Parathyroid adenoma (tissue), 2 donors: ENCODE data around the gene PDCD7.

Experiments used
- H2AFZ ChIP-seq: fragments of 300-600 bp; sonication (generic); one replicate; pipeline ENCODE4 v1.7.0; 2017; ENCODE audit warnings: antibody characterized with exemption, mild to moderate bottlenecking
- H3K27ac ChIP-seq: fragments of 300-600 bp; sonication (generic); one replicate; pipeline ENCODE4 v1.7.0; 2017
- H3K27me3 ChIP-seq: fragments of 300-600 bp; sonication (generic); one replicate; pipeline ENCODE4 v1.7.0; 2017; ENCODE audit warnings: low read length; ENCODE audit not compliant: control insufficient read depth, insufficient read depth
- H3K36me3 ChIP-seq: fragments of 300-600 bp; sonication (generic); one replicate; pipeline ENCODE4 v1.7.0; 2017; ENCODE audit warnings: low read length; ENCODE audit not compliant: control insufficient read depth, insufficient read depth
- H3K4me1 ChIP-seq: fragments of 300-600 bp; sonication (generic); one replicate; pipeline ENCODE4 v1.7.0; 2017; ENCODE audit warnings: control low read depth
- H3K4me2 ChIP-seq: fragments of 300-600 bp; sonication (generic); one replicate; pipeline ENCODE4 v1.7.0; 2017; ENCODE audit warnings: low read length
- H3K4me3 ChIP-seq: fragments of 300-600 bp; sonication (generic); one replicate; pipeline ENCODE4 v1.7.0; 2017; ENCODE audit warnings: low read depth, low read length
- H3K79me2 ChIP-seq: fragments of 300-600 bp; sonication (generic); one replicate; pipeline ENCODE4 v1.7.0; 2017; ENCODE audit warnings: control low read depth
- H3K9ac ChIP-seq: fragments of 300-600 bp; sonication (generic); one replicate; pipeline ENCODE4 v1.7.0; 2017; ENCODE audit warnings: mild to moderate bottlenecking
- H3K9me3 ChIP-seq: fragments of 300-600 bp; sonication (generic); one replicate; pipeline ENCODE4 v1.7.0; 2017; ENCODE audit warnings: low read length; ENCODE audit not compliant: control insufficient read depth
- CTCF ChIP-seq: fragments of 300-600 bp; sonication (generic); IDR thresholded peaks from one replicate; pipeline ENCODE4 v1.7.0; 2017; ENCODE audit warnings: antibody characterized with exemption, mild to moderate bottlenecking
- donor health status: primary hyperparathyroidism.

PDCD7 gene

GRCh38 chr15:65083262-65083701 is 50.3 kb downstream of the PDCD7 start:
- Histone ChIP-seq H2AFZ (no peak overlapping the region), H3K4me2 (no peak overlapping the region), H3K36me3 (no peaks in the 10 kb centered on the region), H3K27me3 (no peaks in the 10 kb centered on the region), H3K4me1 (peaks cover 5% of the 10 kb centered on the region), H3K9me3 (no peaks in the 10 kb centered on the region), H3K79me2 (no peaks in the 10 kb centered on the region), H3K4me3 (no peak overlapping the region), H3K9ac (no peak overlapping the region), H3K27ac (no peak overlapping the region)
- no peak for TF ChIP-seq CTCF

GRCh38 chr15:65082303-65082953 is 51.2 kb downstream of the PDCD7 start:
- Histone ChIP-seq H3K4me2 (no peak overlapping the region), H3K4me3 (no peak overlapping the region), H2AFZ (no peak overlapping the region), H3K9me3 (no peaks in the 10 kb centered on the region), H3K36me3 (no peaks in the 10 kb centered on the region), H3K27ac (no peak overlapping the region), H3K79me2 (no peaks in the 10 kb centered on the region), H3K27me3 (no peaks in the 10 kb centered on the region), H3K4me1 (peaks cover 5% of the 10 kb centered on the region), H3K9ac (no peak overlapping the region)
- no peak for TF ChIP-seq CTCF

- Histone ChIP-seq H3K4me3 (no peak overlapping the region), H3K27me3 (no peaks in the 10 kb centered on the region), H3K27ac (no peak overlapping the region), H3K4me2 (no peak overlapping the region), H3K9ac (no peak overlapping the region), H3K79me2 (no peaks in the 10 kb centered on the region), H3K4me1 (peaks cover 5% of the 10 kb centered on the region), H3K9me3 (no peaks in the 10 kb centered on the region), H3K36me3 (no peaks in the 10 kb centered on the region), H2AFZ (no peak overlapping the region)
- TF ChIP-seq CTCF = no peak
Observed at GRCh38 chr15:65081758-65082157, 51.9 kb downstream of the PDCD7 start.

GRCh38 chr15:65081270-65081669 is 52.3 kb downstream of the PDCD7 start:
- H3K27ac ChIP-seq = no peak overlapping the region
- H3K4me1 ChIP-seq = peaks cover 5% of the 10 kb centered on the region

More at GRCh38 chr15:65081270-65081669, 52.3 kb downstream of the PDCD7 start:
- Histone ChIP-seq H3K27me3 (no peaks in the 10 kb centered on the region), H3K9me3 (no peaks in the 10 kb centered on the region), H3K79me2 (no peaks in the 10 kb centered on the region), H2AFZ (no peak overlapping the region), H3K4me2 (no peak overlapping the region), H3K4me3 (no peak overlapping the region), H3K36me3 (no peaks in the 10 kb centered on the region), H3K9ac (no peak overlapping the region)
- no peak for TF ChIP-seq CTCF
